K562 (cell line): ENCODE data around the gene MATR3. TPM values are rescaled to one million over a fixed set of nuclear protein-coding genes. Genes with fewer than 3 reads are reported as not detected.

Experiments
- ATAC-seq: fragments of 200-7000 bp; cut with Tn5 transposase; 3 replicates; pipeline ENCODE4 v1.9.1; 2020; ENCODE audit warnings: moderate library complexity
- BruUV-seq: library from RNA; stranded (reverse); fragments of 400-500 nt; replicated peaks from 2 replicates; lab custom pipeline; 2021; lab: Mats Ljungman, UMichigan
- CTCF ChIA-PET: fragments of 300-600 bp; formaldehyde crosslinking; extraction: SDS; loops from one replicate; lab custom pipeline; 2021; ENCODE audit warnings: low intra/inter-chr PET ratio; lab: Yijun Ruan, JAX
- POLR2A ChIA-PET: fragments of 300-600, 350-650 bp; sonication (Branson Sonifier 250); formaldehyde crosslinking; extraction: SDS; loops from one replicate; lab custom pipeline; 2021; ENCODE audit warnings: antibody characterized with exemption, inconsistent platforms; lab: Yijun Ruan, JAX
- DNase-seq, 4 experiments: peaks; one replicate each; pipeline versions ENCODE4 v3.0.0 to v3.0.0-alpha.2; 2011 to 2018; ENCODE audit warnings: low spot score in 3 of 4, mixed read lengths in 3 of 4; ENCODE audit errors: extremely low read depth in 1 of 4
- FAIRE-seq: peaks from 2 replicates; lab custom pipeline; 2011; peaks lifted over from hg19 to GRCh38; lab: Jason Lieb, UNC
- H2AFZ ChIP-seq: 2 replicates; pipeline ENCODE4 v1.6.0; 2011; ENCODE audit warnings: low read depth, low read length, control low read depth, inconsistent platforms
- H3K27ac ChIP-seq: fragments of 200-600 bp; 3 replicates; pipeline ENCODE4 v1.8.0; 2011; ENCODE audit warnings: low read depth, mild to moderate bottlenecking, control low read depth, inconsistent platforms, low read length, moderate library complexity, mixed read lengths; ENCODE audit errors: extremely low read depth
- H3K27me3 ChIP-seq, 2 experiments: fragments of 300-600 bp in 1 of 2; 2 replicates in 1 of 2; 3 replicates in 1 of 2; pipeline versions ENCODE4 v1.6.0 to v1.8.0; 2011; ENCODE audit warnings: inconsistent platforms in 2 of 2, low read length in 2 of 2, mild to moderate bottlenecking in 1 of 2, mixed read lengths in 1 of 2, moderate library complexity in 1 of 2; ENCODE audit not compliant: control insufficient read depth in 2 of 2, insufficient read depth in 2 of 2
- H3K36me3 ChIP-seq: fragments of 300-600 bp; 3 replicates; pipeline ENCODE4 v1.8.0; 2011; ENCODE audit warnings: mild to moderate bottlenecking, low read length, inconsistent platforms; ENCODE audit not compliant: control insufficient read depth, insufficient read depth
- H3K4me1 ChIP-seq, 2 experiments: fragments of 200-600 bp in 1 of 2; replicated peaks in 1 of 2; 2 replicates in 1 of 2; 3 replicates in 1 of 2; pipeline versions ENCODE4 v1.5.1 to v1.8.0; 2011; ENCODE audit warnings: inconsistent platforms in 2 of 2, low read length in 2 of 2, mild to moderate bottlenecking in 1 of 2, mixed read lengths in 1 of 2, moderate library complexity in 1 of 2; ENCODE audit not compliant: control insufficient read depth in 2 of 2, insufficient read depth in 2 of 2
- H3K4me2 ChIP-seq: 2 replicates; pipeline ENCODE4 v1.6.1; 2011; ENCODE audit warnings: low read length, control low read depth, inconsistent platforms, mixed read lengths; ENCODE audit not compliant: insufficient read depth
- H3K4me3 ChIP-seq: fragments of 200-600 bp; sonication (generic), shearing (Covaris generic); 2 replicates; pipeline ENCODE4 v1.5.1; 2016; ENCODE audit warnings: control low read depth, inconsistent platforms
- H3K79me2 ChIP-seq: fragments of 200-600 bp; 3 replicates; pipeline ENCODE4 v1.8.0; 2011; ENCODE audit warnings: low read length, inconsistent platforms; ENCODE audit not compliant: control insufficient read depth, insufficient read depth
- H3K9ac ChIP-seq, 2 experiments: 2 replicates each; pipeline versions ENCODE4 v1.6.0 to v1.6.1; 2011; ENCODE audit warnings: low read depth in 2 of 2, low read length in 2 of 2, control low read depth in 1 of 2, inconsistent platforms in 1 of 2, mild to moderate bottlenecking in 1 of 2, mixed read lengths in 1 of 2; ENCODE audit not compliant: insufficient read depth in 1 of 2
- H3K9me1 ChIP-seq: one replicate; pipeline ENCODE4 v1.6.0; 2011; ENCODE audit warnings: inconsistent platforms, mild to moderate bottlenecking, low read length, moderate library complexity; ENCODE audit not compliant: control insufficient read depth, insufficient read depth
- H3K9me3 ChIP-seq: replicated peaks from 2 replicates; pipeline ENCODE4 v1.5.1; 2011; ENCODE audit warnings: low read depth, low read length, inconsistent platforms; ENCODE audit not compliant: control insufficient read depth, insufficient read depth
- H4K20me1 ChIP-seq: replicated peaks from 2 replicates; pipeline ENCODE4 v1.6.1; 2011; ENCODE audit warnings: low read length, inconsistent platforms, mixed read lengths; ENCODE audit not compliant: control insufficient read depth, insufficient read depth
- MBD2 ChIP-seq: sonication (generic); IDR thresholded peaks from 2 replicates; pipeline ENCODE4 v1.6.1; 2016; ENCODE audit warnings: low read depth, borderline replicate concordance
- PRMT5 ChIP-seq: sonication (generic); formaldehyde crosslinking; IDR thresholded peaks from 2 replicates; pipeline ENCODE4 v1.5.0; 2020; ENCODE audit warnings: missing genetic modification reagents
- SIX5 ChIP-seq, 2 experiments: IDR thresholded peaks; 2 replicates each; pipeline ENCODE4 v1.6.1; 2011; ENCODE audit warnings: low read length in 2 of 2, borderline replicate concordance in 1 of 2, low read depth in 1 of 2, mild to moderate bottlenecking in 1 of 2, moderate library complexity in 1 of 2; ENCODE audit not compliant: insufficient read depth in 1 of 2
- TCF3 ChIP-seq: sonication (generic); formaldehyde crosslinking; IDR thresholded peaks from 2 replicates; pipeline ENCODE4 v1.4.0; 2020; ENCODE audit warnings: mild to moderate bottlenecking, missing genetic modification reagents
- YY1 ChIP-seq, 3 experiments: IDR thresholded peaks; 2 replicates each; pipeline ENCODE4 v1.6.1; 2011; ENCODE audit warnings: low read length in 2 of 3, mild to moderate bottlenecking in 2 of 3, moderate library complexity in 2 of 3, borderline replicate concordance in 1 of 3, control low read depth in 1 of 3, low read depth in 1 of 3; ENCODE audit not compliant: insufficient read depth in 3 of 3, insufficient replicate concordance in 2 of 3, control insufficient read depth in 1 of 3, insufficient read length in 1 of 3; ENCODE audit errors: extremely low read depth in 1 of 3
- ZNF232 ChIP-seq: sonication (generic); formaldehyde crosslinking; IDR thresholded peaks from 2 replicates; pipeline ENCODE4 v1.8.0; 2022; ENCODE audit warnings: mild to moderate bottlenecking, missing genetic modification reagents
- ZNF280A ChIP-seq: fragments of 450-650 bp; IDR thresholded peaks from 2 replicates; pipeline ENCODE4 v1.6.1; 2018; ENCODE audit warnings: mild to moderate bottlenecking, low read depth; ENCODE audit not compliant: partially characterized antibody
- ZNF592 ChIP-seq: fragments of 450-650 bp; IDR thresholded peaks from 2 replicates; pipeline ENCODE4 v1.6.1; 2017; ENCODE audit warnings: antibody characterized with exemption, mild to moderate bottlenecking
- WGBS: fragments of 100-300 bp; shearing (Covaris generic); methylation state at CpG from one replicate; pipeline ENCODE4 v1.1.6; 2016; ENCODE audit warnings: low coverage, mixed read lengths; ENCODE audit not compliant: insufficient coverage; ENCODE audit errors: missing lambda C conversion rate; 5-methylcytosine and 5-hydroxymethylcytosine counted together
- in situ Hi-C: fragments of 300-500 bp; cut with MboI; formaldehyde crosslinking; loops from 4 replicates; pipeline ENCODE4 v1.15.0; 2018; ENCODE audit warnings: inconsistent platforms, mixed read lengths
- intact Hi-C: fragments of 100-400 bp; cut with micrococcal nuclease; formaldehyde crosslinking; loops from 2 replicates; pipeline ENCODE4 v1.14.2; 2022
- polyA plus RNA-seq, 8 experiments: library from polyadenylated mRNA; depleted of rRNA in 4 of 8; stranded (reverse) in 5 of 8; unstranded in 3 of 8; fragments of >200 nt; fragmentation: Nextera tagmentation in 2 of 8; fragmentation: Illumina TruSeq in 1 of 8; extraction: Ambion mirVana in 2 of 8; extraction: Trizol in 1 of 8; gene quantifications; 2 replicates each; pipeline versions ENCODE4 v1.2.1 to v1.2.3, GENCODE V29; 2011 to 2014; ENCODE audit warnings: inconsistent platforms in 1 of 8, missing spikeins in 1 of 8
- total RNA-seq, 7 experiments: library from RNA; depleted of rRNA in 6 of 7; stranded (reverse); fragments of >200 nt in 6 of 7; fragmentation: Illumina TruSeq in 2 of 7; extraction: Trizol in 2 of 7; gene quantifications; 2 replicates each; pipeline versions ENCODE4 v1.2.1 to v1.2.3, GENCODE V29; 2011 to 2021; ENCODE audit warnings: low replicate concordance in 1 of 7

MATR3 gene
- total and polyA plus RNA-seq, 9 of the 15 experiments (the other 6 are each of a cell fraction or from before 2014, with no cell fraction given) = 150 to 425 (median 263) TPM

- TF ChIP-seq YY1 (IDR thresholded peaks at IDR 0.05; ENCODE audit: borderline replicate concordance in 1 of 3, control insufficient read depth in 1 of 3, extremely low read depth in 1 of 3, insufficient read depth in 3 of 3, insufficient read length in 1 of 3, insufficient replicate concordance in 2 of 3, low read depth in 1 of 3, low read length in 2 of 3) (peak in 2 of 3 experiments; percentile 32 to 70), TCF3 (CRISPR knock-in tag) (no peak), SIX5 (IDR thresholded peaks at IDR 0.05; ENCODE audit: borderline replicate concordance in 1 of 2, insufficient read depth in 1 of 2, low read depth in 1 of 2, low read length in 2 of 2) (no peak)
- TF ChIP-seq, all 486 proteins: peak for 10
These were observed 30.0 kb upstream of the MATR3 start (continued) for GRCh38 chr5:139263536-139263935.

GRCh38 chr5:139263946-139264345 lies 29.6 kb upstream of the MATR3 start:
- Histone ChIP-seq H3K9ac (no peak overlapping the region), H3K9me3 (no peaks in the 10 kb centered on the region), H3K9me1 (no peaks in the 10 kb centered on the region), H3K27me3 (no peaks in the 10 kb centered on the region), H3K4me1 (peaks cover 0 to 22% of the 10 kb centered on the region in 2 experiments; a peak in 4 of 5 replicates), H3K36me3 (no peaks in the 10 kb centered on the region), H4K20me1 (no peaks in the 10 kb centered on the region), H3K27ac (no peak overlapping the region; the same call in 2 of the 3 replicates), H3K4me2 (no peak overlapping the region), H2AFZ (peak overlapping the region; percentile 73; the same call in 1 of the 2 replicates), H3K79me2 (no peaks in the 10 kb centered on the region), H3K4me3 (no peak overlapping the region)
- FAIRE-seq = no peak
- TF ChIP-seq MBD2 (no peak), PRMT5 (CRISPR knock-in tag) (no peak), ZNF232 (CRISPR knock-in tag) (no peak), ZNF592 (0 out of 2 replicates have a peak, but pooled peaks have one; percentile 3), ZNF280A (peak; percentile 32)
- BruUV-seq = no TSS peak
- ChIA-PET POLR2A (no interaction called here), CTCF (no interaction called here)
- intact Hi-C loops = loop anchor here (2.0 to 5.0 kb wide), 5 partner anchors 173 to 799 kb away; partner anchors contain the start of genes EGR1 and HSPA9
- WGBS = 50% methylated on average over 3 of the region's 3 CpGs
- in situ Hi-C loops = loop anchor here (10.0 kb wide), 1 partner anchor 679 kb away; no protein-coding TSS in a partner anchor
- ATAC-seq = no peak
- DNase-seq = no peak
